SK-N-SH treated with all-trans-retinoic acid at 6 μM for 48 hours (cell line): Measurements from ENCODE around the gene TMEM121B.

ENCODE experiments used
- ARNTL ChIP-seq: fragments of 450-650 bp; formaldehyde crosslinking; IDR thresholded peaks from 2 replicates; pipeline ENCODE4 v1.5.0; 2020; ENCODE audit warnings: low read depth, mild to moderate bottlenecking, moderate library complexity, borderline replicate concordance
- BACH2 ChIP-seq: fragments of 250-450 bp; sonication (Bioruptor Pico); IDR thresholded peaks from 2 replicates; pipeline ENCODE4 v1.9.0; 2021; ENCODE audit warnings: mild to moderate bottlenecking, borderline replicate concordance
- CSDC2 ChIP-seq: fragments of 250-450 bp; sonication (Bioruptor Pico); IDR thresholded peaks from 2 replicates; pipeline ENCODE4 v1.5.0; 2020; ENCODE audit warnings: mild to moderate bottlenecking, moderate library complexity
- PATZ1 ChIP-seq: fragments of 250-450 bp; sonication (Bioruptor Pico); IDR thresholded peaks from 2 replicates; pipeline ENCODE4 v1.8.0; 2020; ENCODE audit warnings: mild to moderate bottlenecking, moderate library complexity, borderline replicate concordance
- SNAI2 ChIP-seq: fragments of 250-450 bp; sonication (Bioruptor Pico); IDR thresholded peaks from 2 replicates; pipeline ENCODE4 v1.5.0; 2020; ENCODE audit warnings: mild to moderate bottlenecking, moderate library complexity
- TSHZ2 ChIP-seq: fragments of 250-450 bp; sonication (Bioruptor Pico); IDR thresholded peaks from 2 replicates; pipeline ENCODE4 v1.5.0; 2020; ENCODE audit warnings: mild to moderate bottlenecking, moderate library complexity
- ZC3H10 ChIP-seq: fragments of 250-450 bp; sonication (Bioruptor Pico); IDR thresholded peaks from 2 replicates; pipeline ENCODE4 v1.5.1; 2021; ENCODE audit warnings: mild to moderate bottlenecking, moderate library complexity
- ZFP3 ChIP-seq: fragments of 250-450 bp; sonication (Bioruptor Pico); IDR thresholded peaks from 2 replicates; pipeline ENCODE4 v1.5.0; 2020; ENCODE audit warnings: mild to moderate bottlenecking, moderate library complexity
- TF ChIP-seq, protein P1 (sequence below): fragments of 250-450 bp; sonication (Bioruptor Pico); IDR thresholded peaks from 2 replicates; pipeline ENCODE4 v1.8.0; 2021; ENCODE audit warnings: low read depth, mild to moderate bottlenecking, moderate library complexity, borderline replicate concordance
- TF ChIP-seq, protein P2 (sequence below): fragments of 250-450 bp; sonication (Bioruptor Pico); IDR thresholded peaks from 2 replicates; pipeline ENCODE4 v1.5.1; 2020; ENCODE audit warnings: low read depth, mild to moderate bottlenecking, moderate library complexity

DNA sequence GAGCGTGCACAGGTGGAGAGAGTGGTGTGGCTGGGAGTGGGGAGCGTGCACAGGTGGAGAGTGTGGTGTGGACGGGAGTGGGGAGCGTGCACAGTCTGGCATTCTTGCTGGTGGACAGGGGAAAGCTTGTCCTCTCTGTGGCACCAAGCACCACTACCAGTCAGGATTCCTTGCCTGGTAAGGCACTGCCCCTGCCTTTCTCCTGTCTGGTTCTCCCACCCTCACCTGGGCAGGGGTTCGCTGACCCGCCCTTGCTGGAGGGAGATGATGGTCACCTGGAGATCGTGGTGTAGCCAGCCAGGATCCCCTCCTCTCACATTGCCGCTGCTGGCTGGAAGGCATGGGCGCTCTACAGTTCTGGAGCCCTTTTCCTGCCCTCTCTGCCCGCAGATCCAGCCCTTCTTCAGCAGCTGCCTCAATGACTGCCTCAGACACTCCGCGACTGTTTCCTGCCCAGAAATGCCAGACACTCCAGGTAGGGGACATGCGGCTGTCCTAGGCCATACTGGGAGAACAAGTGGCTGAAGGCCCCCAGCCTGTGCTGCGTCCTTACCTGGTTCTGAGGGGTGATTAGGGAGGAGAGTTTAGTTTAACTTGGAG is 16.7 kb downstream of the TMEM121B start:
- TF ChIP-seq ARNTL (CRISPR knock-in tag) (no peak), ZC3H10 (CRISPR knock-in tag) (no peak), CSDC2 (no peak), PATZ1 (no peak), TSHZ2 (CRISPR knock-in tag) (no peak), ZFP3 (CRISPR knock-in tag) (no peak), SNAI2 (CRISPR knock-in tag) (no peak), BACH2 (CRISPR knock-in tag) (no peak)
- TF ChIP-seq, protein P1, sequence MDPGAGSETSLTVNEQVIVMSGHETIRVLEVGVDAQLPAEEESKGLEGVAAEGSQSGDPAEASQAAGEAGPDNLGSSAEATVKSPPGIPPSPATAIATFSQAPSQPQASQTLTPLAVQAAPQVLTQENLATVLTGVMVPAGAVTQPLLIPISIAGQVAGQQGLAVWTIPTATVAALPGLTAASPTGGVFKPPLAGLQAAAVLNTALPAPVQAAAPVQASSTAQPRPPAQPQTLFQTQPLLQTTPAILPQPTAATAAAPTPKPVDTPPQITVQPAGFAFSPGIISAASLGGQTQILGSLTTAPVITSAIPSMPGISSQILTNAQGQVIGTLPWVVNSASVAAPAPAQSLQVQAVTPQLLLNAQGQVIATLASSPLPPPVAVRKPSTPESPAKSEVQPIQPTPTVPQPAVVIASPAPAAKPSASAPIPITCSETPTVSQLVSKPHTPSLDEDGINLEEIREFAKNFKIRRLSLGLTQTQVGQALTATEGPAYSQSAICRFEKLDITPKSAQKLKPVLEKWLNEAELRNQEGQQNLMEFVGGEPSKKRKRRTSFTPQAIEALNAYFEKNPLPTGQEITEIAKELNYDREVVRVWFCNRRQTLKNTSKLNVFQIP (CRISPR knock-in tag), result no peak
- TF ChIP-seq, protein P2, sequence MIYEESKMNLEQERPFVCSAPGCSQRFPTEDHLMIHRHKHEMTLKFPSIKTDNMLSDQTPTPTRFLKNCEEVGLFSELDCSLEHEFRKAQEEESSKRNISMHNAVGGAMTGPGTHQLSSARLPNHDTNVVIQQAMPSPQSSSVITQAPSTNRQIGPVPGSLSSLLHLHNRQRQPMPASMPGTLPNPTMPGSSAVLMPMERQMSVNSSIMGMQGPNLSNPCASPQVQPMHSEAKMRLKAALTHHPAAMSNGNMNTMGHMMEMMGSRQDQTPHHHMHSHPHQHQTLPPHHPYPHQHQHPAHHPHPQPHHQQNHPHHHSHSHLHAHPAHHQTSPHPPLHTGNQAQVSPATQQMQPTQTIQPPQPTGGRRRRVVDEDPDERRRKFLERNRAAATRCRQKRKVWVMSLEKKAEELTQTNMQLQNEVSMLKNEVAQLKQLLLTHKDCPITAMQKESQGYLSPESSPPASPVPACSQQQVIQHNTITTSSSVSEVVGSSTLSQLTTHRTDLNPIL (CRISPR knock-in tag), result no peak
